Adipose tissue (tissue), 3 donors: ENCODE measurements around the gene PI4KA. TPM values are rescaled to one million over a fixed set of nuclear protein-coding genes. Genes with fewer than 3 reads are reported as not detected.
"Not testable (repeated sequence)": the region's sequence is repeated elsewhere in the genome, so short reads cannot be mapped to it uniquely, and the experiment has no call there.

ENCODE experiments used
- H3K27ac ChIP-seq: one replicate; pipeline ENCODE4 v1.5.1; 2013; ENCODE audit warnings: low read depth, low read length
- WGBS, 3 donors: extraction: QIAGEN DNeasy Blood & Tissue Kit; methylation state at CpG; one replicate each; pipeline ENCODE4 v1.1.7; 2013; 5-methylcytosine and 5-hydroxymethylcytosine counted together
- polyA plus RNA-seq, 3 donors: library from polyadenylated mRNA; stranded (reverse); fragments of 200-250 nt; gene quantifications; one replicate each; pipeline ENCODE4 v1.2.3, GENCODE V29; 2013
- donor health status: healthy with polysubstance abuse.
- donor health status: Bipolar disorder and iron deficiency.
- donor health status: healthy.

PI4KA gene
- polyA plus RNA-seq, 3 donors: 18.4 to 34.6 (median 33.5) TPM

DNA sequence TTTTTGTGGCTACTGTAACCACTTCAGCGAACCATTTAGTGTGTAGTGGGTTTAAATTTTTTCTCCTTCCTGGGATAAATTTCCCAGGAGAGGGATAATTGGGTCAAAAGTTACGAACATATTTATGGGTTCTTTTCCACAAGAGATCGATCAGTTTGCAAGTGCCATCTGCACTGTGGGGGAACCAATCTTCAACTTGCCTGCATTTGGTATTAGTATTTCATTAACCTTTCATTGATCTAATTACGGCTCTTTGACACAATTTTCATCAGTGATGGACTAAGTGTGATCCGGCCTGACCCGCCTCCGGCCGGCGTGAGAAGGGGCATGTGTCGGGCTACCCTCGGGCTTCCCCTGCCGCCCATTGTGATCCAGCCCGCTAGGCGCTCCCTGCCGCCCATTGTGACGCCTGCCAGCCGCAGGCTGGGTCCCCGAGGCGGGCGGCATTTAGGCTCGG, 156.9 kb downstream of the PI4KA start:
- 11 to 13% (median 12%) methylated on average over 13 to 18 of the region's 21 CpGs for WGBS, 3 donors
- not testable (repeated sequence) for H3K27ac ChIP-seq

DNA sequence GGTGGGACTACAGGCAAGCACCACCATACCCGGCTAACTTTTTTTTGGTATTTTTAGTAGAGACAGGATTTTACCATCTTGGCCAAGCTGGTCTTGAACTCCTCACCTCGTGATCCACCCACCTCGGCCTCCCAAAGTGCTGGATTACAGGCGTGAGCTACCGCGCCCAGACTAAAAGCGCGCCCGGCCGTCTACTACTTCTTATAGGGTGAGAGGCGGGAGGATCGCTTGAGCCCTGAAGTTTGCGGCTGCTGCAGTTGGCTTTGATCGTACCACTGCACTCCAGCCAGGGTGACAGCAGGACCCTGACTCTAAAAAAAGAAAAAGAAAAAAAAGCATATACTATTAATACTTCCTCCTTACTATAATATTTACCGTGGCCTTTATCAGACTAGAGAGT, 158.3 kb downstream of the PI4KA start:
- whole genome bisulfite sequencing, 3 donors: 89 to 94% (median 93%) methylated on average over 15 of the region's 15 CpGs

DNA sequence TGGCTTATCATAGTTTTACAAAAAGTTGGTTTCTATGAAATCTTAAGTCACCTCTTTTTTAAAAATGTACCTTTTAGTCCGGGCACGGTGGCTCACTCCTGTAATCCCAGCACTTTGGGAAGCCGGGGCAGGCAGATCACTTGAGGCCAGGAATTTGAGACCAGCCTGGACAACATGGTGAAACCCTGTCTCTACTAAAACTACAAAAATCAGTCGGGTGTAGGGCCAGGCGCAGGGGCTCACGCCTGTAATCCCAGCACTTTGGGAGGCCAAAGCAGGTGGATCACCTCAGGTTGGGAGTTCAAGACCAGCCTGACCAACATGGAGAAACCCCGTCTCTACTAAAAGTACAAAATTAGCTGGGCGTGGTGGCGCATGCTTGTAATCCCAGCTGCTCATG, 158.8 kb downstream of the PI4KA start:
- 83 to 89% (median 89%) methylated on average over 9 of the region's 9 CpGs for WGBS, 3 donors

More for the DNA sequence above, 158.3 kb downstream of the PI4KA start:
- not testable (repeated sequence) for H3K27ac ChIP-seq

DNA sequence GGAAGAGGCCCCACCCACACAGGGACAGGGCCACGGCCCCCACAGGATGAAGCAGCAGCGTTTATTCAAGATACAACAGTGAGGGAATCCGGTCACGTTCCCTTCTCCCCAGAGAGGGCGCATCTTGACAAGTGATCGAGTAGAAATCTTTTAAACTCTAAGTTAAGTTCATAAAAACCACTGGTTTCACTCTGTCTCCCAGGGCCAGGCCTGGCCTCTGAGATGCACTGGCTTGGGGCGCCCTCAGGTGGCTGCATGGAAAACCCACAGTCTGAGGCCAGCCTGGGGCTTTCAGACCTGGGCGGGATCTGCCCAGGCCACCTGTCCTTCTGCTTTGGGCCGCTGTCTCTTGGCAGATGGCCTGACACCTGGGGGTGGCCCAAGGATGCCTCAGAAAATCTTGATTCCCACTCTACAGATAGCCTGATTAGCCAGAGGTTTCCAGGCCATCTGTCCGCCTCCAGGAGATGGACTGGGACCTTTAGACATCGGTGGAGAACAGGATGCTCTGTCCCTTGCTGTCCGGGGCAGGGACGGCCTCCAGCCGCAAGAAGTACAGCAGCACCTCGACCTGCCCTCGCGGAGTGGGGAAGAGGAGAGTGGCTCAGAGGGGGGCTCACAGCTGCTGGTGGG, 161.0 kb downstream of the PI4KA start:
- H3K27ac ChIP-seq: not testable (repeated sequence)
- 29 to 37% (median 34%) methylated on average over 12 to 16 of the region's 17 CpGs for WGBS, 3 donors

More for the DNA sequence above, 158.8 kb downstream of the PI4KA start:
- H3K27ac ChIP-seq: not testable (repeated sequence)

DNA sequence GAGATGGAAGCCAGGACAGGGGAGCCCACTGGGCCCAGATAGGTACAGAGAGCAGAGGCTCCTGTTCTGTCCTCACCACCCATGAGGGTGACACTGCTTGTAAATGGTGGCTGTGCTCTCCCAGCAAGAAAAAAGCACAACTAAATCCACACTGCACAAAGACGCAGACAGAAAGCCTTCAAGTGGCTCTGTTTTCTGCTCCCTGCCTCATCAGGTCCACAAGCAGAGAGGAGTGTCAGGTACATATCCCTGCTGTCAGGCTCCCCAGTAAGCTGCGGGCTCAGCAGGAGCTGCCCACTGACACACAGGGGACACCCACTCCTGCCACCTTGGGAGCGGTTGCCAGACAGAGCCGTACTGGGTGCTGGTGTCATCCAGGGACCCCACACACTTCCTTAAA, 162.6 kb downstream of the PI4KA start:
- not testable (repeated sequence) for H3K27ac ChIP-seq
- 74 to 86% (median 77%) methylated on average over 2 to 3 of the region's 4 CpGs for WGBS, 3 donors

DNA sequence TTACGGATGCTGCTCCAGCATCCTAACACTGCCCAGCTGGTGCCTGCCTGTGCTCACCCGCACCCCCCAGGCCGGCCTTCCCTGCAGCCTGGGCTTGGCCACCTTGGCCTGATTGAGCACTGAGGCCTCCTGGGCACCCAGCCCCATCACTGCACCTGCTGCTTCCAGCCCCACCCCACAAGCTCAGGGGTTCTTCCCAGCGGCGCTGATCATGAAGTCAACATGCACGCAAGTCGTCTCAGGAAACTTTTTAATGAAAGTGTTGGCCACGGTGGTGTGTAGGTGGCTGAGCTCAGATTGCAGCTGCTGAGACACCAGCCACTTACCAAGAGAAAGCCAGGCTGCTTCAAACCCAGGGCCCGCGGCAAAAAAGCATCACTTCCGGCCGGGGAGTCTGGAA, 163.4 kb downstream of the PI4KA start:
- not testable (repeated sequence) for H3K27ac ChIP-seq
- WGBS, 3 donors: 86 to 90% (median 88%) methylated on average over 6 to 10 of the region's 12 CpGs

DNA sequence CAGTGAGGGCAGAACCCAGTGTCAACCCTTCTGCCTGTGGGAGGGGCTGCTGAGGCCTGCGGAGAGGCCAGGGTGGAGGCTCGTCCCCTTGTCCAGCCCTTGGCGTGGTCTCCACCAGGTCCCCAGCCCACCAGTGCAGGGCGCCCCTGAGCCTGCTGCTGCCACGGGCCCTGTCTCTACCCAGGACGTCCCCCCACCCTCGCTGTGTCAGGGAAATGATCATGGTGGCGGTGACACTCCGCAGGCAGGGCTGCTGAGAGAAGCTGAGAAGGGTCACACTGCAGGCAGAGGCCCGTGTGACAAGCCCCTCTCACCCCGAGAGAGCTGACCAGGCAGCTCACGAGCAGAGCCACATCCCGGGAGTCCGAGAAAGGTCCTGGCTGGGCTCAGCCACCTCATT, 164.4 kb downstream of the PI4KA start:
- whole genome bisulfite sequencing, 3 donors: 86 to 92% (median 89%) methylated on average over 6 of the region's 14 CpGs

DNA sequence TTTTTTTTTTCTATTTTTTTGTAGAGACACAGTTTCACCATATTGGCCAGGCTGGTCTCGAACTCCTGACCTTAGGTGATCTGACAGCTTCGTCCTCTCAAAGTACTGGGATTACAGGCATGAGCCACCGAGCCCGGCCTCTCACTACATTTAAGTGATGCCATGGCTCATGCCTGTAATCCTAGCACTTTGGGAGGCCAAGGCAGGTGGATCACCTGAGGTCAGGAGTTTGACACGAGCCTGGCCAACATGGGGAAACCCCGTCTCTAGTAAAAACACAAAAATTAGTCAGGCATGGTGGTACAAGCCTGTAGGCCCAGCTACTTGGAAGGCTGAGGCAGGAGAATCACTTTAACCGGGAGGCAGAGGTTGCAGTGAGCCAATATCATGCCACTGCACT, 165.7 kb downstream of the PI4KA start:
- not testable (repeated sequence) for H3K27ac ChIP-seq
- WGBS, 3 donors: 86 to 98% (median 94%) methylated on average over 6 to 7 of the region's 7 CpGs

More for the DNA sequence above, 164.4 kb downstream of the PI4KA start:
- H3K27ac ChIP-seq: not testable (repeated sequence)

DNA sequence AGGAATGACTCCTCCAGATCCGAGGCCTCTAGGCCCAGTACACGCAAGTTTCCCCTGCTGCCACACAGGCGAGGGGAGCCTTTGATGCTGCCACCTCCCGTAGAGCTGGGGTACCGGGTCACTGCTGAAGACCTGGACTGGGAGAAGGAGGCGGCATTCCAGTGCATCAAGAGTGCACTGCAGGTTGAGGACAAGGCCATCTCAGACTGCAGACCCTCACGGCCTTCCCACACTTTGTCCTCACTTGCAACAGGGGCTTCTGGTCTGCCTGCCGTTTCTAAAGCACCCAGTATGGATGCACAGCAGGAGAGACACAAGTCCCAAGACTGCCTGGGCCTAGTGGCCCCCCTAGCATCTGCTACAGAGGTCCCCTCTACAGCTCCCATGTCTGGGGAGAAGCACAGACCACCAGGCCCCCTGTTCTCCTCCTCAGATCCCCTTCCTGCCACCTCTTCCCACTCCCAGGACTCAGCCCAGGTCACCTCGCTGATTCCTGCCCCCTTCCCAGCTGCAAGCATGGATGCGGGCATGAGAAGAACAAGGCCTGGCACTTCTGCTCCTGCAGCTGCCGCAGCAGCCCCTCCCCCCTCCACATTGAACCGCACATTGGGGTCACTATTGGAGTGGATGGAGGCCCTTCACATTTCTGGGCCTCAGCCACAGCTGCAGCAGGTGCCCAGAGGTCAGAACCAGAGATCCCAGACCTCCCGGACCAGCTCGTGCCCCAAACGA, 167.9 kb downstream of the PI4KA start:
- 93 to 94% (median 93%) methylated on average over 14 to 15 of the region's 15 CpGs for WGBS, 3 donors
- not testable (repeated sequence) for H3K27ac ChIP-seq

DNA sequence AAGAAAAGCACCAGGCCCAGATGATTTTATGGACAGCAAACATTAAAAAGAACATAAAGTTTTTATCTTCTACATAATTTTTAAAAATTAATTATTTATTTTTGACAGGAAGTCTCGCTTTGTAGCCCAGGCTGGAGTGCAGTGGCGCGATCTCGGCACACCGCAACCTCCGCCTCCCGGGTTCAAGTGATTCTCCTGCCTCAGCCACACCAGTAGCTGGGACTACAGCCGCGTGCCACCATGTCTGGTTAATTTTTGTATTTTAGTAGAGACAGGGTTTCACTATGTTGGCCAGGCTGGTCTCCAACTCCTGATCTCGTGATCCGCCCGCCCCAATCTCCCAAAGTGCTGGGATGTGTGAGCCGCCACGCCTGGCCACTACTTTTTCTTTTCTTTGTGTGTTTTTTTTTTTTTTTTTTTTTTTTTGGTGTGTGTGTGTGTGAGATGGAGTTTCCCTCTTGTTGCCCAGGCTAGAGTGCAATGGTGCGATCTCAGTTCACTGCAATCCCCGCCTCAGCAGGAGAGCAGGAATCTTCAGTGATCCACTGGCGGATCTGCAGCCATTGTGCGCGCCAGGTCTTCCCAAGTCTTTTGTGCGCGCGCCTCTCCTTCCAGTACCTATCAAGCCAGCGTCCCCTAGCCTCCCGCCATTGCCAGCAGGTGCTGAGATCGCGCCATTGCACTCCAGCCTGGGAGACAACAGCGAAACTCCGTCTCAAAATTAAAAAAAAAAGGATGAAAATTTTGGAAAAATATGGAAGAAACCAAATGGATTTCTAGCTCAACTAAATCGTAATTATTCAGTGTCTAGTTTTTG, 171.0 kb downstream of the PI4KA start:
- not testable (repeated sequence) for H3K27ac ChIP-seq
- WGBS, 3 donors: 91 to 95% (median 94%) methylated on average over 24 to 29 of the region's 29 CpGs

DNA sequence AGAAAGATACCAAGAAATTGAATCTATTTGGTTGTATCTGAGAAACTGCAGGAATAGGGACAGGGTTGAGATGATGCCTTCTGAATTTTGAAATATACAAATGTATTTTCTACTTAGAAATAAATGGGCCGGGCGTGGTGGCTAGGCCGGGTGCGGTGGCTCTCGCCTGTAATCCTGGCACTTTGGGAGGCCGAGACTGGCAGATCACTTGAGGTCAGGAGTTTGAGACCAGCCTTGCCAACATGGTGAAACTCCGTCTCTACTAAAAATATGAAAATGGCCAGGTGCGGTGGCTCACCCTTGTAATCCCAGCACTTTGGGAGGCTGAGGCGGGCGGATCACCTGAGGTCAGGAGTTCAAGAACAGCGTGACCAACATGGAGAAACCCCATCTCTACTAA, 172.8 kb downstream of the PI4KA start:
- H3K27ac ChIP-seq: not testable (repeated sequence)
- 92 to 97% (median 93%) methylated on average over 10 to 11 of the region's 11 CpGs for WGBS, 3 donors

DNA sequence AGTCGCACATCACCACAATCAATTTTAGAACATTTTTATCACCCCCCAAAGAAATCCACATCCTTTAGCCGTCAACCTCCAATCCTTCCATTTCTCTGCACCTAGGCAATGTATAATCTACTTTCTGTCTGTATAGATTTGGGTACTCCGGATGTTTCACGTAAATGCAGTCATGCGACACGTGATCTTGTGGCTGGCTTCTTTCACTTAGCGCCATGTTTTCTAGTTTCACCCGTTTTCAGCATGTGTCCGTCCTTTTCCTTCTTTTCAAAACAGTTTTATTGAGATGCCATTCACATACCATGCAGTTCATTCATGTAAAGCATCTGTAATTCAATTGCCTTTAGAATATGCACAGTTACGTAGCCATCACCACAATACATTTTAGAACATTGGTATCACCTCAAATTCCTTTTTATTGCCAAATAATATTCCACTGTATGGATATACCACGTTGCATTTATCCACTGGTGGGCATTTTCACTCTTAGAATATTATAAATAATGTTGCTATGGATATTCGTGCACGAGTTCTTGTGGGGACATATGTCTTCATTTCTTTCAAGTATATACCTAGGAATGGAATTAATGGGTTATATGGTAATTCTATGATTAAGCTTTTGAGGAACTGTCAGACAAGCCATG, 179.7 kb downstream of the PI4KA start:
- 91 to 96% (median 94%) methylated on average over 13 of the region's 13 CpGs for WGBS, 3 donors
- H3K27ac ChIP-seq: not testable (repeated sequence)

DNA sequence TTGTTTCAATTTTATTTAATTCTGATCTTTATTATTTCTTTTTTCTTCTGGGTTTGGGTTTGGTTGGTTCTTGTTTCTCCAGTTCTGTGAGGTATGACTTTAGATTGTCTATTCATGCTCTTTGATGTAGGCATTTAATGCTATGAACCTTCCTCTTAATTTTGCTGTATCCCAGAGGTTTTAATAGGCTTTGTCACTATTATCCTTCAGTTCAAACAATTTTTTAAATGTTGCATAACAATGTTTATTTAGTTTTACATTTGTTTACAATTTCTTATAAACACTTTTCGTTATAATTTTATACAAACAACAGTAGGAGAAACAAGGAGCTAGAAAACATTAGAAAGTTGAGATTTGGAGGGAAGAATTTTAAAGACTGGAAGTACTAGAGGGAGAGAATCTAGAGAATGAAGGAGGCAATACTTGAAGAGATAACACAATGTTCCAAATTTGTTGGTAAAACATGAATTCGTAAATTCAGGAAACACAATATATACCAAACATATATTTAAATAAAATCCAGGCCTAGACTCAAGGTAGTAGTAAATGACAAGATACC, 180.8 kb downstream of the PI4KA start:
- no peak overlapping the region for H3K27ac ChIP-seq
- 83 to 92% (median 84%) methylated on average over 2 of the region's 2 CpGs for WGBS, 3 donors

DNA sequence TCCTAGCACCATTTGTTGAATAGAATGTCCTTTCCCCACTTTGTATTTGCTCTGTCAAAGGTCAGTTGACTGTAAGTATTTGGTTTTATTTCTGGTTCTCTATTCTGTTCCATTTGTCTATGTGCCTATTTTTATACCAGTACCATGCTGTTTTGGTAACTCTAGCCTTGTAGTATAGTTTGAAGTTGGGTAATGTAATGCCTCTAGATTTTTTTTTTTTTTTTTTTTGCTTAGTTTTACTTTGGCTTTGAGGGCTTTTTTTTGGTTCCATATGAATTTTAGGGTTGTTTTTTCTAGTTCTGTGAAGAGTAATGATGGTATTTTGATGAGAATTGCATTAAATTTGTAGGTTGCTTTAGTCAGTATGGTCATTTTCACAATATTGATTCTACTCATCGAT, 183.0 kb downstream of the PI4KA start:
- 83 to 100% (median 88%) methylated on average over 1 of the region's 1 CpG for WGBS, 3 donors
- H3K27ac ChIP-seq: not testable (repeated sequence)

DNA sequence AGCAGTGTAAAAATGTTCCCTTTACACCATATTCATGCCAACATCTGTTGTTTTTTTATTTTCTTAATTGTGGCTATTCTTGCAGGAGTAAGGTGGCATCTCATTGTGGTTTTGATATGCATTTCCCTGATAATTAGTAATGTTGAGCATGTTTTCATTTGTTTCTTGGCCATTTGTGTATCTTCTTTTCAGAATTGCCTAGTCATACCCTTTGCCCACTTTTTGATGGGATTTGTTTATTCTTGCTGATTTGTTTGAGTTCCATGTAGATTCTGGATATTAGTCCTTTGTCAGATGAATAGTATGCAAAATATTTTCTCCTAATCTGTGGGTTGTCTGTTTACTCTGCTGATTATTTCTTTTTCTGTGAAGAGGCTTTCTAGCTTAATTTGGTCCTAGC, 183.6 kb downstream of the PI4KA start:
- no peak overlapping the region for H3K27ac ChIP-seq

DNA sequence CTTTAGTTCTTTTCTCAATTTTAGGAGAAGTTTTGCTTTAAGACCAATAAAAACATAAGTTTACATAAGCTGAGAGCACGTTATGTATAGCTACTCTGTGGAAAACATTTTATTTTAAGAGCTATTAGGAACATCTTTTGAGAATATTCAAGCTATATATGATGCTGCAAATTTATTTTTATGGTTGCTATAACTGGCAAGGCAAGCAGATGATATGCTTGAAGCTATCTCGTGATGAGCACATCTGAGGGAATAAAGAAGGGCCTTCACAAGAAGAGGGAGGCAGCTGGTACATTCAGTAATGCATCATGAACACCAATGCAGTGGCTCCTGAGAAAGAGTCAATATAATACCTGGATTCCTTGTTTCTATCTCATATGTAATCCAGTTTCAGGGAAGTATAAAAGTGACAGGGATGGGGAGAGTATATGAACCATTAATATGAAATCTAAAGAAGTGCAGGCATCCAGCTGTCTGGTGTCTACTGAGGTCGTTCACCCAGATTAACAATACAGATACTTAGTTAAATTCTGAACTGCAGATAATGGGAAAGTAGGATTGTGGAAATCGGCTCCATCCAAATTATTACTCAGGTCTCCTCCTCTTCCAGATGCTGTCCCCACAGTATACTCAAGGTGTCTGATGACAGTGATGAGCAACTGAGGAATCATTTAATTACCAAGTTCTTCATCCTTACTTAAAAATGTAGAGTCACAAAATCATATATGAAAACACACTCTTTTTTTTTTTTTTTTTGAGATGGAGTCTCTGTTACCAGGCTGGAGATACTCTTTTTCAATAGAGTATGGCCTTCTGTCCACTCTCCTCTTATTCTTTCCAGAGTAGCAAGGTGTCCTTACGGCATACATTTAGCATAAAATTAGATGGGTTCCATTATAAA, 185.1 kb downstream of the PI4KA start:
- WGBS, 3 donors: 75 to 80% (median 76%) methylated on average over 5 of the region's 5 CpGs
- no peak overlapping the region for H3K27ac ChIP-seq

DNA sequence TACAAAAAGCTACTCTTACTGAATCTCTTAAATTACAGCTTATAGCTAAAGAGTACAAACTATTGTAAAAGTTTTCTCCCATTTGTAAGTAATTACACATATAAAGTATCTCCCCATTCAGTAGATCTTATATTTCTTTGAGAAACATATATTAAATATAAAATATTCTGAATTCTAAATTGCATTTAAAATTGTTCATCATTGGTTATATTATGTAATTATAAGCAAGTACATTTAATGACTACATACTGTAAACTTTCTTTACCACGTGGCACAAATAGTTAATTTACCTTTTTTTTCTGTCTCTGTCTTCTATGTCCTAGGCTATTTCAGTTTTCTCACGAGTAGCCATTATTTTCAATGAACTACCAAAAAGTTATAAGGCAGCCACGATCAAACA, 185.9 kb downstream of the PI4KA start:
- WGBS, 3 donors: 71 to 79% (median 75%) methylated on average over 3 of the region's 3 CpGs
- H3K27ac ChIP-seq: no peak overlapping the region

DNA sequence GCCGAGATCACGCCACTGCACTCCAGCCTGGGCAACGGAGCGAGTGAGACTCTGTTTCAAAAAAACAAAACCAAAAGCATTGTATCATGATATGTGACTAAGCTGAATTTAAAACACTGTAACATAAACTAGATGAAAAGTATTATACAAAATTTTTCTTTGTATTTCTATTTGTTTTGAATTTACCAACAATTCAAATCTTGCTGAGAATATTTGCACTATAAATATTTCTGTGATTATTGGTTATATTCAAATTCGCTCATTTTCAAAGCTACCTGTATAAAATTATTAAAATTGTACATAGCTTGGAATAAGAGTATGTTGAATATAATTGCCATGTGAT, 186.6 kb downstream of the PI4KA start:
- no peak overlapping the region for H3K27ac ChIP-seq
- WGBS, 3 donors: 91 to 94% (median 92%) methylated on average over 5 of the region's 5 CpGs
